Measurements from ENCODE around the gene TBX4.
"Not testable (repeated sequence)": the region's sequence is repeated elsewhere in the genome, so short reads cannot be mapped to it uniquely, and the experiment has no call there.

TBX4 gene

DNA sequence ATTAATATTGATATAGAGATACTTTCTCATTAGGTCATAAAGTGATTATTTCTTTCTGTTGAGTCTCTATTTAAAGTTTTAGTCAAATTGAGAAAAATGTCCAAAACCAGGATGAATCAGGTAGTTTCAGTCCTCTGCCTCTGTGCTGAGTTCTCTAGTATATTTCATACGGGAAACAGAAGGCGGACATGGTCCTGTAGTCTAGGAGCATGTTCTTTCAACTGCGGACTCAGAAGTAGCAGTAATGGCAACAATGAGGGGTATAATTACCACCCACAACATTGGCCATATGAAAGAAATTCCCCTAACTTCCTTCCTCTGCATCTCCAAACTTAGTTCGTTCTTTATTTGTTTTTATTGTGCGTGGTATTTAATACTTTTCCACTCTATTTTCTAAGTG is 50.1 kb downstream of the TBX4 start:
- DNase-seq, result no peak

DNA sequence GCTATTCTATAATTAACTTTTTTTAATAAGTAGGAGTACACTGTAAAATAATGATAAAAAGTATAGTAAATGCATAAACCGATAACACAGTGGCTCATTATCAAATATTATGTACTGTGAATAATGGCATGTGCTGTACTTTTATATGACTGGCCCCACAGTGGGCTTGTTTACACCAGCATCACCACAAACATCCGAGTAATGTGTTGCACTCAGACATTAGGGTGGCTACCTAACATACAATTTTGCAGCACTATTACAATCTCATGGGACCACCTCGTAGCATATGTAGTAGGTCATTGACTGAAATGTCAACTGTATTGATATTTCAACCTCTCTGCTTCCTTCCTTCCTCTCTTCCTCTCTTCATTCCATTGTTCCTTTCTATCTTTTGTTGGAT is 51.7 kb downstream of the TBX4 start:
- no peak for DNase-seq

DNA sequence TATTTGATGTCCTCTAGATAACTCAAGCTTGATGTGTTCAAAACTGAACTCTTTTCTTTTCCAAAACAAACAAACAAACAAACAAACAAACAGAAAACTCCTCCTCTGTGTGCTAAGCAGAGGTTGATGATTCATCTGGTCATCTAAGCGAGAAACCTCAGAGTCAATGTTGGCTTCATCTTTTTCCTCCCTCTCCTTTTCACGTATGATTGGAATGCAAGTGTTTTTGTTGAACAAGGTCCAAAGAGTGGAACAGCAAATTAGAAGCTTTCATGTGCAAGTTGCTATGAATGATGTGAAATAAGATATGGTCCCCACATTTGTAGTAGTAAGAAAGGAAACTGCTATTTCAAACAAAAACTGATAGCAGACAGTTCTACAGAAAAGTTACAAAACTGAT is 52.5 kb downstream of the TBX4 start:
- no peak for DNase-seq

DNA sequence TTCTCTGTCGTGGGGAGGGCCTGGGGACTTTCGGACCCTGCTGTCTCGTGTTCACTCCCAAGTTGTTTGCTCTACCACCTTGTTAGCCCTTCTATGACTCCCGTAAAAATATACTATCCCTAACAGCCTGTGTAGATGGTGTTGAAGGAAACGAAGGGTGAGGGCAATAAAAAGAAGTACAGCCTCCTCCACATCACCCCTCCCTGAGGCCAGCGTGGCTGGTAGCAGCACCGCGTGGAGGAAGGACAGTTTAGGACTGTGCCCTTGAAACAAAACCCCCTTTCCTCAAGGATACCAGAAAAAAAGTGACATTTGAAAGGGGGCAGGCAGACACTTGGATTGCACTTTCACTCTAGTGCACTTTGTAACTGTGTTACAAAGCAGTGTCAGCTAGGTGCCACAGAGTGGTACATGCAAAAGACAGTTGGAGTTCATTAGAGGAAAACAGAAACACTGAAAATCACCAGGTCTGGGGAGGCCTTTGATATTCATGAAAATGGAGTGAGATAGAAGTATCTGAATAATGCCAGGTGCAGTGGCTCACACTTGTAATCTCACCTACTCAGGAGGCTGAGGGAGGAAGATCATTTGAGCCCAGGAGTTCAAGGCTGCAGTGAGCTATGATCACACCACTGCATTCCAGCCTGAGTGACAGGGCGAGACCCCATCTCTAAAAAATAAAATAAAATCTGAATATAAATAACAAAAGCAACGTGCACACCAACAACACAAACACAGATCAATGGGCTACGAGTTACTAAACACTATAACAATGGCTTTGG is 53.8 kb downstream of the TBX4 start:
- no peak for DNase-seq

DNA sequence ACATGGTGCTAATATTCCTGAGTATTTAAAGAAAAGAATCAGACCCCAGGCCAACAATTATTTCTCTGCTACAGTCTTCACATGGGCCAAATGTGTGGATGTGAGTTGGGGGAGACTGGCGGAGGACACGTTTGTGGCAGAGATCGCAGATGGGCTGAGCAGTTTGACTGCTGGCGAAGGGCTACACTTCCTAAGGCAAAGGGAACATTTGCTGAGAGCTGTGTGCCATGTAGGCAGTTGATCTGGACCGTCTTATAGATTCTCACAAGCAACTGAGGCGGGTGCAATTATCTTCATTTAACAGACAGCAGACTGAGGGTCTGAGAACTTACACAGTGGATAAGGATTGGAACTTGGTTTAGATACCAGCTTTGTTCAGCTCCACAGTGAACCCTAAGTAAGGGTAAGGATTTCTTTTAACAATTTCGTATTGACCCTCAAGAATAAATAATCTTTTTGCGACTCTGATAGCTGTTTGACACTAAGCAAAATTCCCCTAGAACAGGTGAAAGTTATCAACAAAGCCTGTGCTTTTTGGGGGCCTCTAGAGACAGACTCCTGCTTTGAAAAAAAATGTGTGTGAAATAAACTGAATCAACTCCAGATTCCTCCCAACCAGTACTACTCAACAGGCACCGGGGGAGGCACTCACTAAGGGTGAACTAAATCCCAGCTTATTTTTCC is 55.3 kb downstream of the TBX4 start:
- no peak for DNase-seq

DNA sequence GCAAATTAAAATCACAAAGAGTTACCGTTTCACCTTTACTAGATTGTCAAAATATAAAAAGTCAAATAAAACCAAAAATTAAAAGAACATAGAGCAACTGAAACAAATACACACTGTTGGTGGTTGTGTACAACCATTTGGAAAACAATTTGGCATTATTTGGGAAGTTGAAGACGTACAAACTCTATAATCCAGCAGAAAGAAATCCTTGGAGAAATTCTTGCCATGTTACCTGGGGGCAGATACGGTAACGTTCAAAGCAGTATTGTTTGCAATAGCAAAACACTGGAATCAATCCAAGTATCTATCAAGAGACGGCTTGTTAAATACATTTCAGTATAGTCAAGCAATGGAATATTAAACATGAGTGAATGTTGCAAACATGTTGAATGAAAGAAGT is 56.7 kb downstream of the TBX4 start:
- DNase-seq, result no peak

DNA sequence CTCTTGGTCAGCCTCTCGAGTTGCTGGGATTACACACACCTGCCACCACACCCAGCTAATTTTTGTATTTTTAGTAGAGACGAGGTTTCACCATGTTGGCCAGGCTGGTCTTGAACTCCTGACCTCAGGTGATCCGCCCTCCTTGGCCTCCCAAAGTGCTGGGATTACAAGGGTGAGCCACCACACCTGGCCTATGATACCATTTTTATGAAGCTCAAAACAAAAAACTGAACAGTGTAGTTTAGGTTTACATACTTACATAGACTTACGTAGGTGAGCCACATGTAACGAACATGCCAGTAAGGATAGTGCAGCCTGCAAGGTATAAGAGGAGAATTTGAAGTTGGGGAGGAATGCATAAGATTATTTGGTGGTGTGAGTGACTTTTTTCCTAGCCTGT is 57.2 kb downstream of the TBX4 start:
- not testable (repeated sequence) for DNase-seq

DNA sequence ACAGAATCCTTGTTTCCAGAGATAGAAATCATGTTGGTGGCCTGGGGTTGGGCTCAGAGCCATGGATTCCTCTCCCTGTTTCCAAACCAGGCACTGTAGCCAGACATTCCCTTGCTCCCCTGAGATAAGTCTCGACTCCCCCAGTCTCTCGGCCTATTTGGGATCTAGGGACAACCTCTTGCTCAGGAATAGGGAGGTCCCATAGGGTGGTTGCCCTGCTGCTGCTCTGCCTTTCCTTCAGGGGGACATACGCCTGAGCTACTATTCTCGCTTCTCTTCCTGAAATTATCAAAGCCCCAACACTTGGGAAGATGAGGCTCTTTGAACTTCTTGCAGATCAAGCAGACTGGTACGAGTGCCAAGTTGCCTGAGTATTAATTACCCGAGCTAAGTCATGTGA is 58.0 kb downstream of the TBX4 start:
- DNase-seq, result no peak

DNA sequence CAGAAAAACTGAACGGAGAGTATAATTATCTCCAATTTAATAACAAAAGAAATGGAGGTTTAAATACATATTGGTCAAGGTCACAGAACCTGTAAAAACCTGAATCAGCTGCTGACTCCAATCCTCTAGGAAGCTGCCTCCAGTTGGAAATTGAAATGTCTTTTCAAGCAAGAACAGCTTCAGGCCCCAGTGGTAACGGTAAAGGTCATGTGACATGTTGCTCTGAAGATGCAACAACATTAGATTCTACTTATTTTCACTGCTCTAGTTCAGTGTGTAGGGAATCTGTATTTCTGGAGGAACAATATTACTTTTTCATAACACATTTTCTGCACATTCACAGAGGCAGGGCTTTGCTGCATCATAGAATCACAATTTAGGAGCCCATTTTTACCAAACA is 58.8 kb downstream of the TBX4 start:
- no peak for DNase-seq

DNA sequence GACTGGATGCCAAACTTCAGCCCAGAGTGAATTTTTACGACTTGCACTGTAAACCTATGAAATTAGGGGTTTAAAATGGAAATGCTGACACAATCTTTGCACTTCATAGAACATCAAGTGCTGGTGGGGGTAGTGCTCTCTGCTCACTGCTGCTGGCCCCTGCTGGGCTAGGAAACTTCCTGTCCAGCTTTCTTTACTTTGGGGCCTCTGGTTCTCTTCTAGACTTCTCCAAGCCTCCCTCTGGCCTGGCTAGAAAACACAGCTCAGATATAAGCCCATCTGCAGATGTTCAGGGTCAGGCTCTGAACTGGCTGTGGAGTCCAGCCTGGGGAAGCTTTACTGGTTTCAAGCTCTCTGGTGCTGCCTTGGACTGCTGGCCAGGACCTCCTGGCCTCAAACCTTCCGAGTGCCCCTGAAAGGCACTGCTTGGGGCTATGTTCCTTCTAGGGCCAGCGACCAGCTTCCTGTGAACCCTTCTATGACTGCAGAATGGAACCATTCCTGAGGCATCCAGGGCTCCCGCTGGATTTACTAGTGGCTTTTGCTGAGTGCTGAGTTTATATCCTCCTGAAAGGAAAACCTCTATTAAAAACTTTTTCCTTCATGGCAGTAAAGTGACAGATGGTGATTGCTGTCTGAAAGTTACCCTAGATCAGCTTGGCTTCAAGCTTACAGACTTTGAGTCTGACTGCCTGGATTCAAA is 59.4 kb downstream of the TBX4 start:
- no peak for DNase-seq

DNA sequence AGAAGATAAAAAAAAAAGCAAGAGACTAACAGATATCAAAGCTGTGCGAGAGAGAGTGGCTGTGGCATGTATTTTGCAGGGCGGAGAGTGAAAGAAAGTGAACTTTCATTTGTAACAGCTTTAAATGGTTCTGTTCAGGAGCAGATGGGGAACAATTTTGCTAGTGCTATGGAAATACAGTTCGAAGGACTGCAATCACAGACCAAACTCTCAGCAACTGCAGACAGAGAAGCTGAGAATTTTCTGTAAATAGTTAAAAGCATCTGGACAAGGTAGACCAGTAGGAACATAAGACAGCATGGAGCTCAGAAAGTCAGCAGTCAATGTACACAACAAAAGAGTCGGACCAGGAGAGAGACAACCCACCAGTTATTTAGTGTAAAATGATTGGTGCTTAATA is 62.3 kb downstream of the TBX4 start:
- DNase-seq, result no peak

DNA sequence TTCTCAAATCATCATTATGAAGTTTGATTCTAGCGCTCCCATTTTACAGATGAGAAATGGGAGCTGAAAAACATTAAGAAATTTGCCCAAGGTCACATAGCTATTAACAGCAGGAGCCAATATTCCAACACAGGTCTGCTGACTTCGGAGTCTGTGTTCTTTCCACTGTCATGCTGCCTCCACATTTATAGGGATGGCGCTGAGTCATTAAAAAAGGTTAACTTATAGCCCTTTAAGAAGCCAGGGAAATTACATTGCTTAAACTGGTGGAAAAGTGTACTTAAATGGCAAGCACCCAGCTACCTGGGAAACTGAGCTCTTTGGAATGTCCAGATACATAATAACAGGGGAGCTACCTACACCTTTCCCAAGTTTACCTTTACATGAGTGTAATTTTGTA is 65.0 kb downstream of the TBX4 start:
- no peak for DNase-seq

DNA sequence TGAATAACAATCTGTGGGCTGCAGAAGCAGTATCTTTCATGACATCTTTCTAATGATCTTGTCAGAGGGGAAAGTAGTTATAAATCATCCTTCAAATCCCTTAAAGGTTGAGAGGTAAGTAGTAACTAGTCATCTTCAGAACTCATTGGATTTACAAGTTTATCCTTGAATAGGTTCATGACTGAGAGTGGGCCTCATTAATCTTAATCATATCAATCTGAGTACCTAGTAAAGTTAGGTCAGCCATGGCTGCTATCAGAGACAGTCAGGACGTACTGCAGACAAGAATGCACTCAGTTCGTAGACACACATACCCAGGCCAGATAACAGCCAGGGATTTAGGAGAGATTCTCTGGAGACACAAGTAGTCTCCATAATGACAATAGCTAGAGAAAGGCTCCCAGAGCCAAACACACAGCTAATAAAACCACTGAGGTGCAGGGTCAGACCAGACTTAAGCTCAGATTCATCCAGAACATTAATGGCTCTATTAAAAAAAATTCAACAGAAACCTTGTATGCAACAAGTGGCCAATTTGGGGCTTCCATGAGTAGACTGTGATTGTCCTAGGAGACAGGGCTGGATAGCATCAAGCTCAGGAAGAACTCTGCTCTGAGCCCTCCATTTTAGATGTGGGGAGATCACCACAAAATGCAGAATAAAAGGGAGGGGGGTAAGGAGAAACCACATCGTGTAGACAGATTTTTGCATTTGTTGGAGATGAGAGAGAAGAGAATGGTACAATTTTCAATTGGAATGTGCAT is 65.8 kb downstream of the TBX4 start:
- no peak for DNase-seq

DNA sequence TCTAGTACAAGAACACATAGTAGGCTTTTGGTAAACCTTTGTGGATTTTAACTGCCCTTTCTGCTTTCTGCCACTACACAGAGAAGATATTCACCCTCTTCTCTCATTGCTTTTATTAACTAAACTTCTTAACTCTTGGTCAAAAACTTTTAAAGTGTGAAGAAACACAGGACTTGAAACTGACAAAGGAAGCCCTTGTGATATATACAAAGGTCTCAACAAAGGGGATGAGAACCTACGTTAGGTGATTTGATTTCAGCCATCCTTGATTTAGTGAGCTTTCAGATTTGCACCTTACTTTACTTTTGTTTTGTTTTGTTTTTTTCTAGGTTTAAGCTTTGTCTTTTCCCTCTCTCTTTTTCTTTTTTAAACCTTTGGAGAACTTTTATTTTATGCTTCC is 66.9 kb downstream of the TBX4 start:
- DNase-seq, result no peak

DNA sequence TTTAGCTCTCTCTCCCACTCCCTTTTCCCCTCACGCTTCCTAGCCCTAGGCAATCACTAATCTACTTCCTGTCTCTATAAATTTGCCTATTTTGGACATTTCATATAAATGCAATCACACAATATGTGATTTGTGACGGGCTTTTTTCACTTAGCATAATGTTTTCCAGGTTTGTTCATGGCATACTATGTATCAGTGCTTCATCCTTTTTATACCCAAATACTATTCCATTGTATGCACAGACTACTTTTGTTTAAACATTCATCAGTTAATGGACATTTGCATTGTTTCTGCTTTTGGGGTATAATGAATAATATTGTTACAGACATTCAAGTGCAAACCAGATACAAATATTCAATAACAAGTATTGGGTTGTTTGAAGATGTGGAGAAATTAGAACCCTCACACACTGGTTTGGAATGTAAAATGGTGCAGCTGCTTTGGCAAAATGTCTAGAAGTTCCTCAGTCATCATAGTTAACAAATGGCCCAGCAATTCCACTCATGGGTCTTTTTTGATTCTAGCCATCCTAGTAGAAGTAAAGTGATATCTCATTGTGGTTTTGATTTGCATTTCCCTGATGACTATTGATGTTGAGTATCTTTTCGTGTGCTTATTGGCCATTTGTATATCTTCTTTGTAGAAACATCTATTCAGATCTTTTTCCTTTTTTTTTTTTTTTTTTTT is 67.7 kb downstream of the TBX4 start:
- DNase-seq, result no peak

DNA sequence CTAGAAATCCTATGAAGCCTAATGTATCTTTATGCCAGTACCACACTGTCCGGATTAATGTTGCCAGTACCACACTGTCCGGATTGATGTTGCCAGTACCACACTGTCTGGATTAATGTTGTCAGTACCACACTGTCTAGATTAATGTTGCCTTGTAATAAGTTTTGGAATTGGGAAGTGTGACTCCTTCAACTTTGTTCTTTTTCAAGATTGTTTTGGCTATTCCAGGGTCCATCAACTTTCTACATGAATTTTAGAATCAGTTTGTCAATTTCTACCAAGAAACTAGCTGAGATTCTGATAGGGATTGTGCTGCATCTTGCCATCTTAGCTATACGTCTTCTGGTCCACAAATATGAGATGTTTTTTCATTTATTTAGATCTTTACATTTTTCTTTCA is 68.7 kb downstream of the TBX4 start:
- no peak for DNase-seq

DNA sequence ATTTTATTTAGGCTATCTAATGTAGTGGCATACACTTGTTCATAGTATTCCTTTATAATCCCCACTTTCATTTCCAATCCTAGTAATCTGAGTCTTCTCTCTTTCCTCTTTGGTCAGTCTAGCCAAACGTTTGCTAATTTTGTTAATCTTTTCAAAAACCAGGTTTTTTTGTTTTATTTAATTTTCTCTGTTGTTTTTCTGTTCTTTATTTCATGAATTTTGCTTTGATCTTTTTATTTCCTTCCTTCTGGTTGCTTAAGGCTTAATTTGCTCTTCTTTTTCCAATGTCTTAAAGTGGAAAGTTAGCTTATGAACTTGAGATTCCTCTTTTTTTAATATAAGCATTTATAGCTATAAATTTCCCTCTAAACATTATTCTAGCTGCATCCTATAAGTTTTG is 69.9 kb downstream of the TBX4 start:
- no peak for DNase-seq

DNA sequence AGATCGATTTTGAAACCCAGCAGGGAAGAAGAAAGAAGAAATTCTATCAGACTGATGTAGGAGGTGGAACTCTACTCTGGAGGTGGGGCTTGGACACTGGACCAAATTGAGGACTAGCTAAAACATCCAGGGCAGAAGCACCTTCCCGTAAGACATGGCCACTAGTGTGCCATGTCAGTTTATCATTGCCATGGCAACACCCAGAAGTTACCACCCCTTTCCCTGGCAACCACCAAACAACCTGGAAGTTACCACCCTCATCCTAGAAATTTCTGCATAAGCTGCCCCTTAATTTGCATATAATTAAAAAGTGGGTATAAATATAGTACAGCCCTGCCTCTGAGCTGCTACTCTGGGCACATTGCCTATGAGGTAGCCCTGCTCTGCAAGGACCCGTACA is 72.1 kb downstream of the TBX4 start:
- DNase-seq, result no peak

DNA sequence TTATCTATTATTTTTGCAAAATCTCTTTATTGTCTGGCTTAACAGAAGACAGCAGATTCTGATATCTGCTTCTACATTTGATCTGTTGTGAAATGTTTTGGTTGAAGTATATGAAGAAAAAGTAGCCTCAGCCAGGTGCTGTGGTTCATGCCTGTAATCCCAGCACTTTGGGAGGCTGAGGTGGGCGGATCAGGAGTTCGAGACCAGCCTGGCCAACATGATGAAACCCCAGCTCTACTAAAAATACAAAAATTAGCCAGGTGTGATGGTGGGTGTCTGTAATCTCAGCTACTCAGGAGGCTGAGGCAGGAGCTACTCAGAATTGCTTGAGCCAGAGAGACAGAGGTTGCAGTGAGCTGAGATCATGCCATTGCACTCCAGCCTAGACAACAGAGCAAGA is 75.2 kb downstream of the TBX4 start:
- not testable (repeated sequence) for DNase-seq

DNA sequence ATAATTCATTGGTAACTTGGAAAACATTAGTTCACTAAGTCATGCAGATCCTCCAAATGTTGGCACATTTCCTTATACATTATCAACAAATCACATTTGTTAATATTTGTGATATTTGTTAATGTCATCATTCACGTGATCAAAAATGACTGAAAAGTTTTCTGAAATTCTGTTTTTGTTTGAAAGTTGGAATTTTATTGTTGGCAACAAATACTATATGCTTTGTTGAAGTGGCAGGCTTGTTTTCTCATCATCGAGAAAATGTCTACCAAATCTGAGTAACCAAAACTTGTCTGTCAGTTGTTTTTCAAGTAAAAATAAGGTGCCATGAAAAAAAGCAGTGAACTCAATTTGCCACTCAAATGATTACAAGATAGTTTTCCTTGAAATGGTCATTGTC is 75.9 kb downstream of the TBX4 start:
- DNase-seq, result no peak

DNA sequence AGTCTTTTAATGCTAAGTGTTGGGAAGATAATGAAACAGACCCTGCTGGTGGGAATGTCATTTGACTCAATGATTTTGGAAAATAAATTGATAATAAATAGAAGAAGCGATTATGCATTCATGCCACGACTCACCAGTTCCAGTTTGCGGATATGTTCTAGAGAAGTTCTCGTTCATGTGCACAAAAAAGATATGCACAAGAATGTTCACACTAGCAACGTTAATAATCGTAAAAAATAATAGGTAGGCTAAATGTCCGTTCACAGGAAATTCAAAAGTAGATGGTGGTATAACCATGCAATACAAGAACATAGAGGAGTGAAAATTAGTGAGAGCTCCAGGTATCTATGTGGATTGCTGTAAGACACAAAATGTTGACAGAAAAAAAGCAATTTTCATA is 79.0 kb downstream of the TBX4 start:
- no peak for DNase-seq

DNA sequence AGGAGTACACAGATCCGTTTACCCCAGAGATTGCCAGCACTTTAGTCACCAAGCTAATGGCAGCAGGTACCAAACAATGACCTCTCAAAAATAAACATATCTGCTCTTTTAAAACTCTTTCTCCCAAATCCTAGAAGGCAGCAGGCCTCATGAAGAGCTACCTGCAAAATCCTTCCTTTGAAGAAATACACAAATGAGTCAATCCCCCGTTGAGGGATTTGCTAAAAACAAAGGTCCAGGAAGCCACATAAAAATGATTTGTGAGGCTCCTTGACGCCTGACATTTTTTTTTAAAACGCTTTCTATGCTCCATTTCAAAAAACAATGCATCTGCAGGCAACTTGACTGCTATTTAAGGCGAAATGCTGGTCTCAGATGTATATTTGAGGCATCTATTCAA is 80.6 kb downstream of the TBX4 start:
- no peak for DNase-seq

DNA sequence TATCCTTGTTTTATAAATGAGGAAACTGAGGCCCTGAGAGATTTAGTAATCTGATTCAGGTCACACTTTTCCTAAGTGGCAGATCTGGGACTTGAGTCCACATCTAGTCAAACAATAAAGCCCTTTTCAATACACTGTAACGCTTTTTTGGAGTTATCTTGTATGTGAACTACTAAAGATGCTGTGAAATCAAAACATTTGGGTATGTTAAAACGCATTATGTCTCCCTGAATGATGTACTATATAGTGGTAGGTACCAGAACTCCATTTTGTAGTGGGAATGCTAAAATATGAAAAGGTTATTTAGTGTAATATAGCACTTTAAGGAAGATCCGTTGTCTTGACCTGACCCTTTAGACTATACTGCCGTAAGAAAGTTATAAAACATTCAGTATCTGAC is 81.6 kb downstream of the TBX4 start:
- no peak for DNase-seq

Data from activated CD8-positive, alpha-beta memory T cell treated with anti-CD3 and anti-CD28 coated beads, Interleukin-2, amount 50 U/mL, for 4 hours (primary cell).